H9 (cell line): ENCODE measurements around the gene PARG. TPM values are rescaled to one million over a fixed set of nuclear protein-coding genes. Genes with fewer than 3 reads are reported as not detected.

ENCODE experiments used
- DNase-seq: peaks from one replicate; pipeline ENCODE4 v3.0.0-alpha.2; 2017
- H2AFZ ChIP-seq: one replicate; pipeline ENCODE4 v1.6.1; 2013; ENCODE audit warnings: mild to moderate bottlenecking, low read length, control low read depth, moderate library complexity
- H2AK5ac ChIP-seq: 2 replicates; pipeline ENCODE4 v1.6.1; 2013; ENCODE audit warnings: low read length, control low read depth, mixed read lengths; ENCODE audit not compliant: insufficient read length
- H2BK120ac ChIP-seq: one replicate; pipeline ENCODE4 v1.6.1; 2013; ENCODE audit warnings: low read depth, mild to moderate bottlenecking, low read length, control low read depth, inconsistent platforms; ENCODE audit not compliant: poor library complexity, severe bottlenecking
- H2BK12ac ChIP-seq: 2 replicates; pipeline ENCODE4 v1.6.1; 2013; ENCODE audit warnings: low read length, control low read depth, mixed read lengths, low read depth; ENCODE audit not compliant: insufficient read length
- H2BK15ac ChIP-seq: 2 replicates; pipeline ENCODE4 v1.6.1; 2013; ENCODE audit warnings: low read depth, low read length, control low read depth
- H2BK20ac ChIP-seq: one replicate; pipeline ENCODE4 v1.6.1; 2013; ENCODE audit warnings: low read depth, mild to moderate bottlenecking, low read length, control low read depth, inconsistent platforms; ENCODE audit not compliant: poor library complexity, severe bottlenecking
- H2BK5ac ChIP-seq: 2 replicates; pipeline ENCODE4 v1.6.1; 2013; ENCODE audit warnings: low read length, control low read depth, mixed read lengths; ENCODE audit not compliant: insufficient read length
- H3K14ac ChIP-seq: 2 replicates; pipeline ENCODE4 v1.6.1; 2013; ENCODE audit warnings: low read length, control low read depth; ENCODE audit not compliant: insufficient read depth
- H3K18ac ChIP-seq: 2 replicates; pipeline ENCODE4 v1.6.1; 2013; ENCODE audit warnings: low read depth, mild to moderate bottlenecking, mixed read lengths, low read length, control low read depth; ENCODE audit not compliant: insufficient read length
- H3K23ac ChIP-seq: 2 replicates; pipeline ENCODE4 v1.6.1; 2013; ENCODE audit warnings: low read length, control low read depth, mixed read lengths, low read depth; ENCODE audit not compliant: insufficient read length
- H3K23me2 ChIP-seq: 2 replicates; pipeline ENCODE4 v1.6.1; 2013; ENCODE audit warnings: low read depth, mild to moderate bottlenecking, mixed read lengths, low read length, control low read depth; ENCODE audit not compliant: insufficient read length, poor library complexity, severe bottlenecking
- H3K27ac ChIP-seq: 2 replicates; pipeline ENCODE4 v1.5.1; 2013; ENCODE audit warnings: low read length, control low read depth, mixed read lengths, low read depth; ENCODE audit not compliant: insufficient read length
- H3K27me3 ChIP-seq: 2 replicates; pipeline ENCODE4 v1.6.1; 2013; ENCODE audit warnings: low read length, control low read depth, inconsistent platforms; ENCODE audit not compliant: insufficient read depth
- H3K4ac ChIP-seq: 2 replicates; pipeline ENCODE4 v1.6.1; 2013; ENCODE audit warnings: low read depth, mild to moderate bottlenecking, control low read depth, inconsistent platforms, low read length, moderate library complexity
- H3K4me1 ChIP-seq: 2 replicates; pipeline ENCODE4 v1.6.1; 2013; ENCODE audit warnings: low read length, control low read depth, inconsistent platforms; ENCODE audit not compliant: insufficient read depth
- H3K4me2 ChIP-seq: 2 replicates; pipeline ENCODE4 v1.6.1; 2013; ENCODE audit warnings: low read length, control low read depth, mixed read lengths; ENCODE audit not compliant: insufficient read length, insufficient read depth
- H3K56ac ChIP-seq: 2 replicates; pipeline ENCODE4 v1.6.1; 2013; ENCODE audit warnings: low read depth, mild to moderate bottlenecking, mixed read lengths, low read length, control low read depth; ENCODE audit not compliant: insufficient read length
- H3K79me1 ChIP-seq: 2 replicates; pipeline ENCODE4 v1.6.1; 2013; ENCODE audit warnings: low read depth, mild to moderate bottlenecking, moderate library complexity, low read length, control low read depth, inconsistent platforms; ENCODE audit not compliant: insufficient read depth, poor library complexity, severe bottlenecking
- H3K79me2 ChIP-seq: 2 replicates; pipeline ENCODE4 v1.6.1; 2013; ENCODE audit warnings: low read length, control low read depth, inconsistent platforms; ENCODE audit not compliant: insufficient read depth
- H3K9ac ChIP-seq: 2 replicates; pipeline ENCODE4 v1.6.1; 2013; ENCODE audit warnings: low read length, control low read depth, mixed read lengths; ENCODE audit not compliant: insufficient read length; ENCODE audit errors: extremely low read depth
- H3K9me3 ChIP-seq: one replicate; pipeline ENCODE4 v1.6.1; 2013; ENCODE audit warnings: low read depth, low read length, inconsistent platforms; ENCODE audit not compliant: control insufficient read depth
- H3T11ph ChIP-seq: one replicate; pipeline ENCODE4 v1.6.1; 2013; ENCODE audit warnings: mild to moderate bottlenecking, low read length, control low read depth, inconsistent platforms
- H4K20me1 ChIP-seq: one replicate; pipeline ENCODE4 v1.6.1; 2013; ENCODE audit not compliant: control insufficient read depth, insufficient read length, insufficient read depth
- H4K5ac ChIP-seq: 2 replicates; pipeline ENCODE4 v1.6.1; 2013; ENCODE audit warnings: low read depth, mild to moderate bottlenecking, mixed read lengths, low read length, control low read depth; ENCODE audit not compliant: insufficient read length
- H4K8ac ChIP-seq: replicated peaks from 2 replicates; pipeline ENCODE4 v1.6.1; 2013; ENCODE audit warnings: low read length, control low read depth, mixed read lengths, low read depth; ENCODE audit not compliant: insufficient read length
- H4K91ac ChIP-seq: 2 replicates; pipeline ENCODE4 v1.6.1; 2013; ENCODE audit warnings: low read depth, mild to moderate bottlenecking, moderate library complexity, mixed read lengths, low read length, control low read depth; ENCODE audit not compliant: insufficient read length
- H3K27ac Mint-ChIP-seq, 3 experiments: 2 replicates in 2 of 3; 3 replicates in 1 of 3; pipeline ENCODE4 v1.8.0; 2020 to 2021; ENCODE audit warnings: mixed read lengths in 3 of 3, mild to moderate bottlenecking in 1 of 3, moderate library complexity in 1 of 3
- H3K27me3 Mint-ChIP-seq: 2 replicates; pipeline ENCODE4 v1.8.0; 2021; ENCODE audit warnings: low read depth, mild to moderate bottlenecking, moderate library complexity, mixed read lengths
- H3K36me3 Mint-ChIP-seq, 3 experiments: 2 replicates in 2 of 3; 3 replicates in 1 of 3; pipeline ENCODE4 v1.8.0; 2020 to 2021; ENCODE audit warnings: low read depth in 3 of 3, mixed read lengths in 3 of 3; ENCODE audit not compliant: insufficient read depth in 1 of 3
- H3K4me1 Mint-ChIP-seq, 2 experiments: 2 replicates each; pipeline ENCODE4 v1.8.0; 2020; ENCODE audit warnings: mixed read lengths in 2 of 2
- H3K4me3 Mint-ChIP-seq, 2 experiments: 2 replicates in 1 of 2; 3 replicates in 1 of 2; pipeline ENCODE4 v1.8.0; 2020 to 2021; ENCODE audit warnings: mild to moderate bottlenecking in 2 of 2, mixed read lengths in 2 of 2, moderate library complexity in 1 of 2
- H3K9me3 Mint-ChIP-seq, 2 experiments: 2 replicates in 1 of 2; 3 replicates in 1 of 2; pipeline ENCODE4 v1.8.0; 2020; ENCODE audit warnings: mild to moderate bottlenecking in 2 of 2, mixed read lengths in 2 of 2, moderate library complexity in 1 of 2
- WGBS: extraction: QIAGEN DNeasy Blood & Tissue Kit; methylation state at CpG from one replicate; pipeline ENCODE4 v1.1.7; 2013; ENCODE audit warnings: missing lambda C conversion rate, low lambda C conversion rate, mixed read lengths; ENCODE audit not compliant: insufficient read length; ENCODE audit errors: extremely low coverage; 5-methylcytosine and 5-hydroxymethylcytosine counted together
- total RNA-seq: library from RNA; stranded (reverse); gene quantifications from 2 replicates; pipeline ENCODE4 v1.2.1, GENCODE V29; 2021
- TF ChIP-seq, protein P1 (sequence below): fragments of 200-600 bp; sonication (generic); conservative IDR thresholded peaks from 3 replicates; pipeline ENCODE4 v1.8.0; 2021; ENCODE audit warnings: antibody characterized with exemption, mild to moderate bottlenecking

The PARG gene
- total RNA-seq, 1 experiment from 2014 or later: 48.3 TPM

DNA sequence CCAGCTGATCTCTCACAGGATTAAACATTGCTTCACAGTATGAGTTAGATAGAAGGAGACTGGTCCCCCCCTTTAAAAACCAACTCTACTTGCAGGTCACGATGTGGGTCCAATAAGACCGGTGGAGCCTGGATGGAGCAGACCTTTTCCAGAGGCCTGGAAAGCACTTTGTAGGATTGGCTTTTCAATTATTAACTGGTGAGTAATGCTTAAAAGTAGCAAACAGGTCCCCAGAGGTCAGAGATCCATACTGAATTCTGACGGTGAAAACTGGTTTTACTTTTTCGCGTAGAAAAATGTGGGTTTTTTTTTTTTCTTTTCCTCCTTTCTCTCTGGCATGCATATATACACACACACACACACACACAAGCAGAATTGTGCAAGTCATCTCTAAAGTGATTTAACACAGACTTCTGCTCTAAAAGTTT is 104.8 kb downstream of the PARG start:
- DNase-seq: no peak
- Histone ChIP-seq H4K5ac (no peak overlapping the region), H2BK5ac (no peak overlapping the region), H3K23me2 (no peaks in the 10 kb centered on the region), H3K14ac (no peak overlapping the region), H3K4me2 (no peak overlapping the region), H4K91ac (no peak overlapping the region), H3K4ac (no peak overlapping the region), H2AFZ (no peak overlapping the region), H2BK12ac (no peak overlapping the region), H3K79me2 (no peaks in the 10 kb centered on the region), H4K20me1 (no peaks in the 10 kb centered on the region), H3K9ac (no peak overlapping the region), H3K23ac (no peak overlapping the region), H3K4me1 (peaks cover 7% of the 10 kb centered on the region; the same call in 1 of the 2 replicates), H2BK20ac (no peak overlapping the region), H3K18ac (no peak overlapping the region), H2AK5ac (no peak overlapping the region), H3K27ac (no peak overlapping the region), H3K56ac (no peak overlapping the region), H4K8ac (no peak overlapping the region), H3K9me3 (no peaks in the 10 kb centered on the region), H3T11ph (no peak overlapping the region), H3K79me1 (no peaks in the 10 kb centered on the region), H2BK120ac (no peak overlapping the region), H2BK15ac (no peak overlapping the region), H3K27me3 (no peaks in the 10 kb centered on the region)
- no CpG with 5 or more reads among the region's 5 CpGs for WGBS
- Mint-ChIP-seq H3K9me3 (no peaks in the 10 kb centered on the region), H3K36me3 (peaks cover 14 to 36% (median 29%) of the 10 kb centered on the region in 3 experiments; a peak in 6 of 7 replicates), H3K4me1 (peaks cover 17 to 25% of the 10 kb centered on the region in 2 experiments), H3K27me3 (no peaks in the 10 kb centered on the region), H3K4me3 (no peak overlapping the region), H3K27ac (peak overlapping the region in 1 of 3 experiments; percentile 67; a peak in 1 of 7 replicates)
- TF ChIP-seq, protein P1, sequence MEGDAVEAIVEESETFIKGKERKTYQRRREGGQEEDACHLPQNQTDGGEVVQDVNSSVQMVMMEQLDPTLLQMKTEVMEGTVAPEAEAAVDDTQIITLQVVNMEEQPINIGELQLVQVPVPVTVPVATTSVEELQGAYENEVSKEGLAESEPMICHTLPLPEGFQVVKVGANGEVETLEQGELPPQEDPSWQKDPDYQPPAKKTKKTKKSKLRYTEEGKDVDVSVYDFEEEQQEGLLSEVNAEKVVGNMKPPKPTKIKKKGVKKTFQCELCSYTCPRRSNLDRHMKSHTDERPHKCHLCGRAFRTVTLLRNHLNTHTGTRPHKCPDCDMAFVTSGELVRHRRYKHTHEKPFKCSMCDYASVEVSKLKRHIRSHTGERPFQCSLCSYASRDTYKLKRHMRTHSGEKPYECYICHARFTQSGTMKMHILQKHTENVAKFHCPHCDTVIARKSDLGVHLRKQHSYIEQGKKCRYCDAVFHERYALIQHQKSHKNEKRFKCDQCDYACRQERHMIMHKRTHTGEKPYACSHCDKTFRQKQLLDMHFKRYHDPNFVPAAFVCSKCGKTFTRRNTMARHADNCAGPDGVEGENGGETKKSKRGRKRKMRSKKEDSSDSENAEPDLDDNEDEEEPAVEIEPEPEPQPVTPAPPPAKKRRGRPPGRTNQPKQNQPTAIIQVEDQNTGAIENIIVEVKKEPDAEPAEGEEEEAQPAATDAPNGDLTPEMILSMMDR: no peak
